Hepatocyte (in vitro differentiated cells): Measurements from ENCODE around the gene UCP3.

ENCODE experiments used
- EZH2phosphoT487 ChIP-seq: fragments of 200-600 bp; sonication (generic); IDR thresholded peaks from one replicate; pipeline ENCODE4 v1.6.1; 2018; ENCODE audit warnings: antibody characterized with exemption, mild to moderate bottlenecking, low read depth, moderate library complexity; ENCODE audit not compliant: unreplicated experiment, severe bottlenecking
- TF ChIP-seq, protein P1 (sequence below): fragments of 200-600 bp; sonication (generic); IDR thresholded peaks from 2 replicates; pipeline ENCODE4 v1.5.1; 2016; ENCODE audit warnings: antibody characterized with exemption, mild to moderate bottlenecking; ENCODE audit not compliant: poor library complexity

DNA sequence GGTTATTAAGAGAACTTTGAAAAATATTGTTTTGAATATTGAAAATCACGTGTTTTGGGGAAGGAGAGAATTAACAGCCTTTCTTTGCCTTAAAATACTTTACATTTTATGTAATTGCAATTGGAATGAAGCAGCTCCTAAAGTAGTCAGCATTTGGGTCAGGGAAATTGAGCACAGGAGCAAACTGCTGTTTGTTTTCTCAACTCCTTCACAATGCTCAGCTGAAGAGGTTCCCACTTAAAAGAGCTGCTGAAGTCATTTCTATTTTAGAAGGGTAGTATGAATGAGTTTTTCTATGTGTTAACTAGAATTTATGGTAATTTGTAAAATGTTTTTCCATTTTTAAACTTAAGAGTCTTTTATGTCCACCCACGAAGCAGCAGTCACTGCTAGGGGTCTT, 18.2 kb downstream of the UCP3 start:
- TF ChIP-seq, protein P1, sequence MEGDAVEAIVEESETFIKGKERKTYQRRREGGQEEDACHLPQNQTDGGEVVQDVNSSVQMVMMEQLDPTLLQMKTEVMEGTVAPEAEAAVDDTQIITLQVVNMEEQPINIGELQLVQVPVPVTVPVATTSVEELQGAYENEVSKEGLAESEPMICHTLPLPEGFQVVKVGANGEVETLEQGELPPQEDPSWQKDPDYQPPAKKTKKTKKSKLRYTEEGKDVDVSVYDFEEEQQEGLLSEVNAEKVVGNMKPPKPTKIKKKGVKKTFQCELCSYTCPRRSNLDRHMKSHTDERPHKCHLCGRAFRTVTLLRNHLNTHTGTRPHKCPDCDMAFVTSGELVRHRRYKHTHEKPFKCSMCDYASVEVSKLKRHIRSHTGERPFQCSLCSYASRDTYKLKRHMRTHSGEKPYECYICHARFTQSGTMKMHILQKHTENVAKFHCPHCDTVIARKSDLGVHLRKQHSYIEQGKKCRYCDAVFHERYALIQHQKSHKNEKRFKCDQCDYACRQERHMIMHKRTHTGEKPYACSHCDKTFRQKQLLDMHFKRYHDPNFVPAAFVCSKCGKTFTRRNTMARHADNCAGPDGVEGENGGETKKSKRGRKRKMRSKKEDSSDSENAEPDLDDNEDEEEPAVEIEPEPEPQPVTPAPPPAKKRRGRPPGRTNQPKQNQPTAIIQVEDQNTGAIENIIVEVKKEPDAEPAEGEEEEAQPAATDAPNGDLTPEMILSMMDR = no peak
- no peak for TF ChIP-seq EZH2phosphoT487
